WTC11 (cell line): ENCODE data around the gene RIPOR3.

Experiments used
- JUN ChIP-seq: sonication (generic); formaldehyde crosslinking; IDR thresholded peaks from 2 replicates; pipeline ENCODE4 v1.8.0; 2023; ENCODE audit warnings: mild to moderate bottlenecking, missing genetic modification reagents
- MXD4 ChIP-seq: fragments of 250-450 bp; sonication (Bioruptor Pico); IDR thresholded peaks from 2 replicates; pipeline ENCODE4 v1.8.0; 2021; ENCODE audit warnings: mild to moderate bottlenecking, moderate library complexity, borderline replicate concordance
- MYBL2 ChIP-seq: sonication (generic); formaldehyde crosslinking; IDR thresholded peaks from 2 replicates; pipeline ENCODE4 v1.8.1; 2023; ENCODE audit warnings: mild to moderate bottlenecking, moderate library complexity, missing genetic modification reagents
- NFE2L1 ChIP-seq: sonication (generic); formaldehyde crosslinking; IDR thresholded peaks from 2 replicates; pipeline ENCODE4 v1.8.1; 2023; ENCODE audit warnings: missing genetic modification reagents
- RORB ChIP-seq: fragments of 250-450 bp; sonication (Bioruptor Pico); IDR thresholded peaks from 2 replicates; pipeline ENCODE4 v1.9.0; 2021; ENCODE audit warnings: mild to moderate bottlenecking
- SMAD3 ChIP-seq: sonication (generic); formaldehyde crosslinking; IDR thresholded peaks from 2 replicates; pipeline ENCODE4 v1.8.0; 2022; ENCODE audit warnings: missing genetic modification reagents, mild to moderate bottlenecking, borderline replicate concordance
- SP1 ChIP-seq: sonication (generic); formaldehyde crosslinking; conservative IDR thresholded peaks from 2 replicates; pipeline ENCODE4 v1.8.1; 2022; ENCODE audit warnings: missing genetic modification reagents
- ZNF121 ChIP-seq: sonication (generic); formaldehyde crosslinking; IDR thresholded peaks from 2 replicates; pipeline ENCODE4 v1.8.0; 2023; ENCODE audit warnings: missing genetic modification reagents
- TF ChIP-seq, protein P1 (sequence below): fragments of 200-600 bp; IDR thresholded peaks from 2 replicates; pipeline ENCODE4 v1.8.0; 2022; ENCODE audit warnings: antibody characterized with exemption

DNA sequence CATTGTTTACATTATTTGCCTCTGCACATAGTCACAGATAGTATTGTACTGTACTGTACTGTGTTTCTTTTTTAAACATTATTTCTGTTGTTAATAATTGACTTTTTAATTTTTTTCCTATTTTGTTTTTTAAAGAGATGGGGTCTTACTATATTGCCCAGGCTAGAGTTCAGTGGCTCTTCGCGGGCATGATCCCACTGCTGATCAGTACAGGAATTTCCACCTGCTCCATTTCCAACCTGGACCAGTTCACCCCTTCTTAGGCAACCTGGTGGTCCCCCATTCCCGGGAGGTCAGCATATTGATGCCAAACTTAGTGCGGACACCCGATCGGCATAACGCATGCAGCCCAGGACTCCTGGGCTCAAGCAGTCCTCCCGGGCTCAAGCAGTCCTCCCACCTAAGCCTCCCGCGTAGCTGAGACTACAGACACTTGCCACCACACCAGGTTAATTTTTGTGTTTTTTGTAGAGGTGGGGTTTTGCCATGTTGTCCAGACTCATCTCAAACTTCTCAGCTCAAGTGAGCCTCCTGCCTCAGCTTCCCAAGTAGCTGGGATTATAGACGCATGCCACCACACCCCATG, 133.7 kb downstream of the RIPOR3 start:
- TF ChIP-seq JUN = no peak
- TF ChIP-seq, protein P1, sequence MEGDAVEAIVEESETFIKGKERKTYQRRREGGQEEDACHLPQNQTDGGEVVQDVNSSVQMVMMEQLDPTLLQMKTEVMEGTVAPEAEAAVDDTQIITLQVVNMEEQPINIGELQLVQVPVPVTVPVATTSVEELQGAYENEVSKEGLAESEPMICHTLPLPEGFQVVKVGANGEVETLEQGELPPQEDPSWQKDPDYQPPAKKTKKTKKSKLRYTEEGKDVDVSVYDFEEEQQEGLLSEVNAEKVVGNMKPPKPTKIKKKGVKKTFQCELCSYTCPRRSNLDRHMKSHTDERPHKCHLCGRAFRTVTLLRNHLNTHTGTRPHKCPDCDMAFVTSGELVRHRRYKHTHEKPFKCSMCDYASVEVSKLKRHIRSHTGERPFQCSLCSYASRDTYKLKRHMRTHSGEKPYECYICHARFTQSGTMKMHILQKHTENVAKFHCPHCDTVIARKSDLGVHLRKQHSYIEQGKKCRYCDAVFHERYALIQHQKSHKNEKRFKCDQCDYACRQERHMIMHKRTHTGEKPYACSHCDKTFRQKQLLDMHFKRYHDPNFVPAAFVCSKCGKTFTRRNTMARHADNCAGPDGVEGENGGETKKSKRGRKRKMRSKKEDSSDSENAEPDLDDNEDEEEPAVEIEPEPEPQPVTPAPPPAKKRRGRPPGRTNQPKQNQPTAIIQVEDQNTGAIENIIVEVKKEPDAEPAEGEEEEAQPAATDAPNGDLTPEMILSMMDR = no peak
- TF ChIP-seq MXD4 (CRISPR knock-in tag) = no peak
- no peak for TF ChIP-seq NFE2L1
- no peak for TF ChIP-seq MYBL2 (CRISPR knock-in tag)
- TF ChIP-seq ZNF121 (CRISPR knock-in tag) = no peak; the same call in 1 of the 2 replicates
- TF ChIP-seq SP1 (CRISPR knock-in tag) = no peak
- no peak for TF ChIP-seq SMAD3 (CRISPR knock-in tag)
- TF ChIP-seq RORB (CRISPR knock-in tag) = no peak
